HG03565 (cell line): ENCODE measurements around the gene LRMDA.

Source experiments
- ATAC-seq: cut with Tn5 transposase; IDR thresholded peaks from one replicate; pipeline ENCODE4 v1.9.1; 2021; ENCODE audit warnings: mild to moderate bottlenecking, moderate library complexity; ENCODE audit not compliant: unreplicated experiment

Gene LRMDA

DNA sequence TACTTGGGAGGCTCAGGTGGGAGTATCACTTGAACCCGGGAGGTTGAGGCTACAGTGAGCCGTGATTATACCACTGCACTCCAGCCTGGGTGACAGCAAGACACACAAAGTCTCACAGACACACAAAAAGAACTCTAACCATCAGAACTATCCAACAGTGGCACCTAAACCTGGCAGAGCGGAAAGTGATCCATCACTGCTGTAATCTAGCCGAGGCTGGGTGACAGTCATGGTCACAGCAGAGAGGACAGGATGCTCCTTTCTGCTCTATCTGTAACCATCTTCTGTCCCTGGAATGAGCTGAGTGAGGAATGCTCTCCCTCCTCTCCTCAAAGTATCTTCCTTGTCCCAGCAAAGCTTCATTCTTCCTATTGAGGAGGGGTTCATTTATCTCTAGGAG, 656.6 kb downstream of the LRMDA start:
- no peak for ATAC-seq

DNA sequence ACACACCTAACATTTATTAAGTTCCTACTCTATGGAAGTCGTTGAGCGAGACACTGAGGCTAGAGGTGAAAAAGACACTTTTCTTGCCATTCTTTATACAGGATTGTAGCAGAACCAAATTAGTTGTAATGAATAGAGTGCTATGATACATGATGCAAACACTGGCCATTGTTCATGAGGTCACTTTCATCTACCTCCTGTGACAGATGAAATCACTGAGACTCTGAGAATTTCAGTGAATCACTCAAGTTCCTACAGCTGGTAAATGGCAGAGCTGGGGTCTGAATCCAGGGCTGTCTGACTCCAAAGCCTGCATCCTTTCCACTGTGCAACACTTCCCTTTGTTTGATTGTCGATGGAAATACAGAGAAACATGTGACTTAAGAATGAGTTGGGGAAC, 657.6 kb downstream of the LRMDA start:
- ATAC-seq: no peak

DNA sequence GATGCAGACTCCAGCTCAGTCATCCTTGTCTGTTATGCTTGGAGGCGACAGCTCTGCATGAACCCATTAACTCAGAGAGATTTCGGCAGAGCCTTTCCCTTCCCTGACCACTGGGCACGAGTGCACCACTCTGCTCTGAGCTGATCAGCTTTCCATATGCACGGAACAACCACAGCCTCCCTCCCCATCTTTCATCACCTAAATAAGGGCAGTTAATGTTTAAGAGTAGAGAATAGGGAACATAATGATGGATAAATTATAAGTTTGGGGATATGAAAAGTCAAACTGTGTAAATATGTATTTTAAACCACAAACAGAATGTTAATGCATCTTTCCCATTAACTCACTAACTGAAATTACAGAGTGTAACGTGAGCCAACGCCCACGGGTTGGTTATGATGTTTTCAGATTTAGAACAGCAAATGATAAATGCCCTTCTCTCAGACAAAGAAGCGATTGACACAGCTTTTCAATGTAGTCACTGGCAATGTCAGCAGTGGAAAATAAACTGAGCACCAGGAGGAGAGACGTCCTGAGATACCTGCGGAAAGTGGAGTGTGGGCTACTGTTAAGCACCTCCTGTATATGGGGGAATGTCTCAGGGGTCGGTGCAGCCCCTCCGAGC, 658.2 kb downstream of the LRMDA start:
- ATAC-seq: no peak

DNA sequence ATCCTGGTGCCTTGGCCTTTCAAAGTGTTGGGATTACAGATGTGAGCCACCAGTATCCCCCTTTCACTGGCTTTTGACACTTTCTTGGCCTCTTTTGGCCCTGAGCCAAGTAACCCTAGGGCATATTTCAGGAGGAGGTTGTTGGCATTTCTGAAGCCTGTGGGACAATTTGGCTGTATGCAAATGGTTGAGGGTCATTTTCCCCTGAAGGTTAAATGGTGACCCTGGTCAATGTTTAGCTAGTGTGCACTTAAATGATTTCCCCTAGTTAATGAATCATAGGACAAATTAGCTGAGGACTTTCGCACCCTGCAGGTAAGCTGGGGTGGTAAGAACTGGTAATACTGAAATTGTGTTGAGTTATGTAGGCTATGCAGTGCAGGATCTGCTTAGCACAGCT, 660.5 kb downstream of the LRMDA start:
- ATAC-seq: no peak

DNA sequence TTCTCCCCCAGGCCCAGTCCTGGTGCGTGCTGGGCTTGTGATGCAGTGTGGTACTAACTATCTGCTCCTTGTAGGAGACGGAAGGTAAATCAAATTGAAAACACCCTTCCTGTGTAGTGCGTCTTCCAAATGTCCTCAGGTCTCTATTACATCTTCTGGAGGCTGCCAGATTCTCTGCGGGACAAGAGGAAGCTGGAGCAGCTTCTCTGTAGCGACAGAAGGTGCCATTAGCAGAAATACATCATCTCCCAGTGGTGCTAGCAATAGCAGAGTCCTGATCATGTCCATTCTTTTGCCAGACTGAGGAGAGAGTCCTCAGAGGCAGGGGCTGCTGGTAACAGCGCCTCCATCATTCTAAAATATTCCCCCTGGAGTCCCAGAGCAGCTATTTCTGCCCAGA, 675.2 kb downstream of the LRMDA start:
- no peak for ATAC-seq

DNA sequence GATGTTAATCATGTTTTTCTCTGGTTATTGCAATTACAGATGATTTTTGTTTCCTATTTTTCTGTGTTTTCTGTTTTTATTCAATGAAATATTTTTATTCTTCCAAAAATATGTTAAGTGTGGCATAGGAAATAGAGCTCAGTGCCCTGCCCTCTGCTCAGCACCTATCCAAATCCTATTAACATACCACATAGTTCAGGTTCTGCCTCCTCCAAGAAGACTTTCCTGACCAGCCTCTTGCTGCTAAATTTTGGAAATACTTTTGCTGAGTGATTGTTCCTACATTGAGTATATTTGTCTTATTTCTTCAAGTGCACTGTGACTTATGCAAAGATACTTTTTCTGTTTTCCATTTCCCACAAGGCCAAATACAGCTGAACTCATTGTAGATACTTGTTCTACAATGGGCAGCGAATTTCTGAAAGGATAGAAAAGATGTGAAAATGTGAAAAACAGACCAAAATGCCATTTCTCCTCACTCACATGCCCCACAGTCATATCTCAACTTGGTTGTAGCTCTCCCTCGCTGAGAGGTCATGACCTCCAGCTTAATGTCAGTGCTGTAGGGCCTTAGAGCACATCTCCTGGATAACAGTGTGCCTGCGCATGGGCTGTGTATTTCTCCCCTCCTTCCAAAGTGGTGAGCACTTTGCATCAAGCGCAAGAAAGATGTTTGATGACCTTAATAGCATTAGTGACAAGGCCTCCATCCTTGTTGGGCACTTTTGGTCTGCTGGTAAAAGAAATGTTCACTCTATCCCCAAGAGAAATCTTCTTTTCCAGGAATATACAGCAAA, 677.3 kb downstream of the LRMDA start:
- ATAC-seq: no peak

DNA sequence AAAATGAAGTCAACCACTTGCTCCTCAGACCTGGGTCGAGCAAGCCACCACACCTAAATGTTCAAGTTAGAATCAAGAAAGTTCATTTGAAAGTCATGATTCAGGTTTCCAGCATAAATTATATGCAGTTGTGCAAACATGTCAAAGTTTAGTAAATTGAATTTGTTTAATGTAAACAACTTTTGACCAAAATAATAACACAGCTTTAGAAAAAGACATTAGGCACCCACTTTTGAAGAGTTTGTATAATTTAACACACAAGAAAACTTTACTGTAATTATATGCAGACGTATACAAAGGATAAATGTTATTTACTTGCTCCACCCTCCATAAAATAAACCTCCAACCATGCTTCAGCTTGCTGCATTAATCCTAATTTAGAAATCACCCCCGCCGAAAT, 680.0 kb downstream of the LRMDA start:
- ATAC-seq: no peak

DNA sequence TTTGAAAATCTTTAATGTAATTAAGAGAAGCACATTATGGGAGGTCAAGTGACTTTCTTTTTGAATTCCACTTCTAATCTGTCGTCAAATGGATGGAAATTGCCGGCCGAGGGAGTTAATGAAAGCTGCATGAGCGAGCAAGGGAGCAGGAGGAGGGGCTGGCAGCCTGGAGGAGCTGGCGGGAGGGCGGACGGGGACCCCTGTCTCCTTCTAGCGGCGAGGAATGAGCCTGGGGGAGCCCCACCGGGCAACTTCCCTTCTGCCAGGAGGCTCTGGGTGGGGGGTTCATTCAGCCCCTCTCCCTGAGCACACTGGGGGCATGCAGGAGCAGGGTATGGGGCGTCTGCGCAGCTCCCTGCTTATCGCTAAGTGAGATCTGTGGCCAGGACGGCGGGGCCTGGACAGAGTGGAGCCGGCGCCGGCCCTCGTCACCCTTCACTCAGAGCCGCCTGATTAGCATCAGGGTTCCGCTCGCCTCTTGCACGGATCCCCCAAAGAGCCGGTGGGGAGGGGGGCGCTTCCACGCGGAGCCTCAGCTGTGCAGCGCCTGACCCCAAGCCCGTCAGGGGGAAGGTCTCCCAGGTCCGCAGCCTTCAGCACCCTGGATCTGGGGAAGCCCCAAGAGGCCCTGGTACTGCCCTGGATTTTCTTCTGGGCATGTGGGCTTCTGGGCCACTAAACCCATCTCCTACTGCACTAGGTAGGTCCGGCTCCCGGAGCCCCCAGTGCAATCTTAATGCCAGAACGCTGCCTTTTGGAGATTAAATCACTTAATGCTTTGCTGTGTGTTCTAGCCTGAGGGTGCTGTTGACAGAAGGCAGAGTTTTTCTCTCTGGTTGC, 680.8 kb downstream of the LRMDA start:
- no peak for ATAC-seq

DNA sequence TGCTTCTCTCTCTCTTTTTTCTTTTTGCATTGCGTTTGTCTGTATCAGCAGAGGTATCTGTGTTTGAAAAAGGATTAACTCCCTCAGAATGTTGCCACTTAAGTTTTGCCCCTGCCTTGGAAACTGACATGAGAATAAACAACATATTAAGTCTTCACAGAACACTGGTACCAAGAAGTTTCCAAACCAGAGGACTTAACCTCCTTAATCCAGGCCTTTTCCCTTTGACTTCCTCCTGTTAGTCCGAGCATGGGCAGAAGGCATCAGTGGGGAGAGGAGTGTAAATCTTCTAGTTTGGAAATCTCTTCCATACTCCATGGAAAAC, 681.4 kb downstream of the LRMDA start:
- ATAC-seq: no peak

DNA sequence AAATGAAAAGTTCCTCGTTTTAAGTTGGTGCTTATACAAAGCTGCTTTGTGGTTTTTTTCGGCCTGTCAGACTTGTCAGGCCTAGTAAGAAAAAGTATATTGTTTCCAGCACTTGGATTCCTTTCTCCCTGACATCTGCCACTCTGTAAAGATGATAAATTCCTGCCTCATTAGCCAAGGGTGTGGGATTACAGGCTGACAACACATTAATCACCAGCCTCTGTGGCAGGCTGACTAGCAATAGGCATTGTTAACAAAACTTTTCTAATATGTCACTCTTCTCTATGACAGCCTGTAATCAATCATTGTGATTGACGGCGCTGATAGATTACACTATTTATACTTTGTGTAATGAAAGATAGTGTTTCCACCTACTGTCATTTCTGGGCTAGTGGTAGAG, 682.5 kb downstream of the LRMDA start:
- ATAC-seq: no peak

DNA sequence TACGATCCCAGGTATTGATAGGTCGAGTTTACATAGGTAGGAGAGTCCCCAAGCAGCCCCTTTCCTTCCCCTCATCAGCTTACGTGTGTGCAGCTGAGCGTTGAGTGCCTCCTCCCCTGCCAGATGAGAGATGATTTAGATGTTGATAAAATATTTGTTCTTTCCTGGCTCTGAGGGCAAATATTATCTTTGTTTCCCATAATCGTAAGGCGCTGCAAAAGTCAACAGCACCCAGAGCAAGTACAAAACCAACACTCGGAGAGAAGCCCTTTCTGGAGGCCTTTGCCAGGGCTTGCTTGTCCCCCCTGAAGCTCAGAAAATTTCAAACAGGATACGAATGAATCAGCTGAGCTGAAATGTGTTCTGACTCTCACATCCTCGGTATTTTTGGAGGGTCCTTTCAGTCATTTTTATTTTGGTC, 683.2 kb downstream of the LRMDA start:
- no peak for ATAC-seq

DNA sequence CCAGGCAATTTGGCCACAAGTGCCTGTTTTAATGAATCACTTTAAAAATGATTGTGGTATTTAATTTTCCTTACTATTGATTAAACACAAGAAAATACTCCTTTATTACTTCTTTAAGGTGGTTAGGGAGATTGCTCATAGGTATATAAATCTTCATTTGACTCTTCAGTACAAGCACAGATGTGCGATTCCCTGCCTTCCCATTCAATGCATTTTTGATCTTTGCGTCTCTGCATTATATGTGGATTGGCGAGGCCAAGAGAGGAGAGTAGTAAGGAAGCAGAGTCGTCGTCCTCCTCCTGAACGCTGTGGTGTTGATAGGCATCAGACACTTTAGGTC, 683.7 kb downstream of the LRMDA start:
- ATAC-seq: no peak

DNA sequence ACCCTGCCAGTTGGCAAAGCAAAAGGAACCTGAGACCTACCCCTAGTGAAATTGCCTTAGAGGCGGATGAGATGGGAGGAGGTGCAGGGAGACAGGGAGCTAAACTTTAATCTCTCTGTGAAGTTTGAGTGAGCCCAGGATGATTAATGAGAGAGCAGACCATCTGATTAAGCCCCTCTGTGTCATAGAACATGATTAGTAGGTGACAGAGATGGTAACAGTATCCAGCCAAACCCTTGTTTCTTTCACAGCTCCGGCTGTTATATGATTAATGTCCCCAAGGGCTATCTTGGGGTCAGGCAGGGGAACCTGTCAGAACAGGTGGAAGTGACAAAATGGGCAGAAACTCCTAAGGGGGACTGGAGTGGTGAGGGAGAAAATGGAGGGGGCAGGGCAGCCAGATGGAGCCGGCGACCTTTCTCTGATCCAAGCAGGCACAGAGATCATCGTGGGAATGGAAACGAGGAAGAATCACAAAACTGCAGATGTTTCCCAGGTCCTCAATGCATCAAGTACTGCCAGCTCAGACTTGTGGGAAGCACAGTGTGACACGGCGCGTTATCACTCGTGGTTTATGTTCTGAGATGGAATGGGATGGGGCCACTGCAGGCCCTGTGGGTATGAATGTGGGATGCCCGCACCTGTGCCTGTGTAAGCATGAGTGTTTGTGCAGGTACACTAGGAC, 684.2 kb downstream of the LRMDA start:
- ATAC-seq: no peak

DNA sequence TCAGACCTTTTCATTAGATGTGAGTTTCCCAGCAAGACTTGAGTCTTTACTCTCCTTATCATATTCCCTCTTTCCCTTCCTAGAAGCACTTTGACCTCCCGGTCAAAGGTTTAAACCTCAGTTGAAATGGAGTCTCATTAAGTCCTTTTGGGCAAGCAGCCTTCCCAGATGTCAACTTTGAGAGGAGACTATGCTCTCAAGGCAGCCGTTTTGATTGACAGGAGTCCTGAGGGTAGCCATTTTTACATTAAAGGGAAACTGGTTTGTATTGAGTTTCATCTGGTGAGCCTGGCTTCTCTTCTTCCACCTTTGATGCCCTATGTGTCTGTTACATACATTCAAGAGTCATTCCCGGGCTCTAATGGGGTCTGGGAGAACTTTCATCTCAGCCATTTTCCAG, 685.1 kb downstream of the LRMDA start:
- ATAC-seq: no peak

DNA sequence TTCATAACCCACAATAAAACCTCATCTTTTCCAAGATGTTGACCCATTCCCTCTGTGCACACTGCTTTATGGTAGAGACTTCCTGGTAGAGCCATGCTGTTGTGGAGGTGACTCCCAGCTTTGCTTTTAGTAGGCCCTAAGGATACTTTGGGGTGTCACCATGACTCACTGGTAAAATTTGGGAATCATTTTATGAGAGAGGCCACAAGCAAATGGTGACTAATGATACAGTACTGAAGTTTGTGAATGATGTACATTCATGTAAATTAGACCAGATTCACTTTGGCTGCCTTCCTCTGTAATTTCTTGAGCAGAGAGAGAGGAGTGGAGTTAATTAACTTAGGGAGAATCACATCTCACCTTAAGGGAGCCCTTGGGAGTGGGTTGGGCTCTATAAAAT, 686.5 kb downstream of the LRMDA start:
- ATAC-seq: no peak

DNA sequence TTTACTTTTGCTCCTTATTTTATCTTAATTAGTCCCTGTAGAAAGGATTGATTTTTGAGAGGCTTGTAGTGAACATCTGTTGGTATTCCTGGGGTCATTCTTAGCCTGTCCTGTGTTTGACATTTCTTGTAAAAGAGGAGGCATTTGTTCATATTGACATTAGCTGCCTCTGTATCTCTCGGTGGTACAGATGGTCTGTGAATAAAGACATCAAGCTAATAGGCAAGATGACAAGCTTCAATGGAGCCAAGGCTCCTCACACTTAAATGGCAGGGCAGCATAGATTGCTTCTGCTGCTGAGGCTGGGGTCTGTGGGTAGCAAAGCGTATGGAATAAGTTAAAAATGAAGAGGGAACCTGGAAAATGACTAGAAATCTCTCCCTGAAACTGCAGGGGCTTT, 687.6 kb downstream of the LRMDA start:
- no peak for ATAC-seq

DNA sequence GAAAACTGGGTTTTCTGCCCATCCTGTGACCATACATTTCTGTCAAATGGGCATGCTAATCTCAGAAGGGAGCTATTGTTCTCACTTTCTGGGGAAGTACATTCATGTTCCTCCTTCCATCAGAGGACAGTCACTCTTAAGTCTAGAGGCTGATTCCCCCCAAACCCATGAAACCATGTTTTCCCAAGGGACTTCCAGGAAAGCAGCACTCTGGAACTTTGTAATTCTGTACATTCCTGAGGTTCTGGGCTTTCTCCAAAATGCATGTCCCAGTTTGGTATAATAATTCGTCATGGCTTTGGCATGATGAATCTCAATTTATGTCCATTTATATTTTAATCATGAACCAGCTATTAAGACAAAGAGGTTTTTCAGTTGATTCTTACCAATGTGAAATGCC, 688.1 kb downstream of the LRMDA start:
- no peak for ATAC-seq

DNA sequence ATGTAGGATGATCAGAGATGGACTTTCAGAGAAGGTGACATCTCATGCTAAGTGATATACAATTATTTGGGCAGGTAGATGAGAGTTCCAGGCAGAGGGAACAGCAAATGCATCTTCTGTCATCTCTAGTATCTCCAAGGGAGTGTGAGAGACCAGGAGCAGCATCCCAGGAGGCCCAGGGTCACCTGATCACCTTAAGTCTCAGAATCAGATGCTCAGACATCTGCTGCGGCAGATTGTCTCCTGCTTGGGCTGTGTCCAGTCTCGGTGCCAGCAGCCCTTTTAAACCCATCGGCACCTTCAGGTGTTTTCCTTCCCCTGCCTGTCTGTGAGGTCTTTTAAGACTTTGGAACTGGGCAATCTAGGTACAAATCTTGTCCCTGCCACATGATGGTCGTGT, 690.6 kb downstream of the LRMDA start:
- ATAC-seq: no peak

DNA sequence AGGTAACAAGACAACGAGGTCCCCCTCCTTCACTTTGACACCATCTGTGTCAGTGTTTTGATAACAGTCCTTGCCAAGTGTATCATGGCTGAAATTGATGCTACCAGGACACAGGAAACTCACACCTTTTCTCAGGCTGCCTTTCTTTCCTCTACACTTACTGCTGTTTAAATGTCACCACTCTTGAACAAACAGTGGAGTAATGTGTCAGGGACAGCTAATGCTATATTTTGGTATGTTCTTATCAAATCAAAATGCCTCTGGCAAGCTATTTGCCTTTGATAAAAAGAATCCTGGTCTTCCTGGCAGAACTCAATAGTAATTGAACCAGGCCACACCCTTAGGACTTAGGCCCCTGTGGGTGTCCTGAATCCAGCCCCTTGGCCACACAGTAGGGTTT, 692.9 kb downstream of the LRMDA start:
- no peak for ATAC-seq

DNA sequence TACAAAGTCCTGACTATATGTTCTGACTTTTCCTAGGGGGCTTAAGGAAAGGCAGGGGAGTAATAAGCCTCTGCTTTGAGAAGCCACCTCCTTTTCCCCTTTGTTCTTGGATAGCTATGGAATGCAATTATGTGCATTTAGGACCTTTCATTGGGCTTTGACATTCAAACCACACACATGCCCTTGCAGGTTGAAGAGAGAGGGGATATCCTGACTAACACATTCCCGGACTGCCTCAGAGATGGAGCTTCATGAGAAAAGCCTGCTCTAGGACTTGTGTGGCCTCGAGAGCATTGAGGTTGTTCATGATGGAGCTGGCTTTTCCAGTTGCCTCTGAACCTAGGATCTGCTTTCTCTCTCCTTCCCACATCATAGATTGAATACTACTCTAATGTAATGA, 694.5 kb downstream of the LRMDA start:
- ATAC-seq: no peak
